Choroid plexus epithelial cell (primary cell): Measurements from ENCODE around the gene ADCY1.

ENCODE experiments used
- DNase-seq: peaks from one replicate; pipeline ENCODE4 v3.0.0-alpha.2; 2010; ENCODE audit warnings: low read depth
- H3K4me3 ChIP-seq: 2 replicates; pipeline ENCODE4 v1.5.1; 2011; ENCODE audit warnings: low read depth, mild to moderate bottlenecking, control low read depth, low read length, moderate library complexity
- TF ChIP-seq, protein P1 (sequence below): conservative IDR thresholded peaks from 2 replicates; pipeline ENCODE4 v1.5.1; 2011; ENCODE audit warnings: low read depth, mild to moderate bottlenecking, control low read depth, inconsistent platforms, low read length, moderate library complexity

ADCY1 gene

DNA sequence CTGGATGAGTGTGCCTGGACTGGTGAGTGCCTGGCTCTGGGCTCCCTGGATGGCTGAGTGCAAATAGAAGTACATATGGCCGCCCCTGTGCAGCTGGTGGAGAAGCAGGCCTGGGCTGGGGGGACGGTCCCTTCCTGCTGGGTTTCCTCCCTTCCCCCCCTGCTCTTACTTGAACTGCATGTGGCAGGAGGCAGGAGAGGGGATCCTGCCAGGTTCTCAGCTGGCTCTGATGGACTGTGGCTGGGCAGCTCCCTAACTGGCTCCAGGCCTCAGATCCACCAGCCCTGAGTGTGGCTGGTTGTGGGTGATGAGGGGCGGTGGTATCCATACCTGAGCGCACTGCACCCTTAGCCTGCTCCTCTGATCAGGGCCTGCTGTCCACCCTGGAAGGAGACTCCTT lies 26.9 kb downstream of the ADCY1 start:
- no peak overlapping the region for H3K4me3 ChIP-seq
- TF ChIP-seq, protein P1, sequence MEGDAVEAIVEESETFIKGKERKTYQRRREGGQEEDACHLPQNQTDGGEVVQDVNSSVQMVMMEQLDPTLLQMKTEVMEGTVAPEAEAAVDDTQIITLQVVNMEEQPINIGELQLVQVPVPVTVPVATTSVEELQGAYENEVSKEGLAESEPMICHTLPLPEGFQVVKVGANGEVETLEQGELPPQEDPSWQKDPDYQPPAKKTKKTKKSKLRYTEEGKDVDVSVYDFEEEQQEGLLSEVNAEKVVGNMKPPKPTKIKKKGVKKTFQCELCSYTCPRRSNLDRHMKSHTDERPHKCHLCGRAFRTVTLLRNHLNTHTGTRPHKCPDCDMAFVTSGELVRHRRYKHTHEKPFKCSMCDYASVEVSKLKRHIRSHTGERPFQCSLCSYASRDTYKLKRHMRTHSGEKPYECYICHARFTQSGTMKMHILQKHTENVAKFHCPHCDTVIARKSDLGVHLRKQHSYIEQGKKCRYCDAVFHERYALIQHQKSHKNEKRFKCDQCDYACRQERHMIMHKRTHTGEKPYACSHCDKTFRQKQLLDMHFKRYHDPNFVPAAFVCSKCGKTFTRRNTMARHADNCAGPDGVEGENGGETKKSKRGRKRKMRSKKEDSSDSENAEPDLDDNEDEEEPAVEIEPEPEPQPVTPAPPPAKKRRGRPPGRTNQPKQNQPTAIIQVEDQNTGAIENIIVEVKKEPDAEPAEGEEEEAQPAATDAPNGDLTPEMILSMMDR: no peak
- DNase-seq: no peak

GRCh38 chr7:45601816-45602540 lies 27.8 kb downstream of the ADCY1 start:
- no peak for DNase-seq
- no peak overlapping the region for H3K4me3 ChIP-seq
- TF ChIP-seq, protein P1: no peak

DNA sequence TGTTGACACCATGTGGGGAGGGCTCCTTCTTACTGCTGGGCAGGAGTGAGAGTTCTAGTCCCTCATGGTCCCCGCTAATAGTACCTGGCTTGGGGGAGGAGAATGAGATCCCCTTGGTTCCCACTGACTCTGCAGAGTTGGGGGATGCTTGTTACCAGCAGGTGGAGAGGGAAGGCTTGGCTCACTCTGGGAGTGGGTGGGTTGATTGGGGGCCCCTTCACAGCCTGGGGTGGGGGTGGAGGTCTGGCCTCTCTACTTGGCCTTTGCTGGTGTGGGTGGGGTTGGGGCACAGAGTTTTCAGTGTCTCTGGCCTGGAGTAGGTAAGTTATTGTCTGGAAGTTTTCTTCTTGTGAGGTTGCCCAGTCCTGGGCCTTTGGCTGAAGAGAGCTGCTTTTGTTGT lies 31.9 kb downstream of the ADCY1 start:
- H3K4me3 ChIP-seq: no peak overlapping the region
- TF ChIP-seq, protein P1: no peak
- no peak for DNase-seq

DNA sequence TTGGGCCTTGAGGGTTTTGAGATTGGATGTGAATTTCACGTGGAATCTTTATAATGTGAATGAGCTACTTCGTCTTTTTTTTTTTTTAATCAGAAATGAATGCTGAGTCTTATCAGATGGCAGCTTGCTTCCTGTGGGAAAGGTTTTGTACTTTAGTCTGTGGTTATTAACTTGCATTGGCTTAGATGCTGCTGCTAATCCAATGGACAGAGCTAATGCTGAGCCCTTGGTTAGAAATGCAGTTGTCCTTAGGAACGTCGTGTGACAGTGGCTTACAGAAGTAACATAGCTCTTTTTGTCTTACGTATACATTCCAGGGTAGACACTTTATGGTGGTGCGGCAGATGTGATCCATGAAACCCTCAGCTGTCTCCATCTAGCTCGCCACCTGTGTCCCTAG lies 32.8 kb downstream of the ADCY1 start:
- no peak for DNase-seq
- H3K4me3 ChIP-seq: no peak overlapping the region
- TF ChIP-seq, protein P1: no peak

- TF ChIP-seq, protein P1: no peak
- DNase-seq: no peak
Measured at GRCh38 chr7:45609180-45609579, 35.0 kb downstream of the ADCY1 start.

DNA sequence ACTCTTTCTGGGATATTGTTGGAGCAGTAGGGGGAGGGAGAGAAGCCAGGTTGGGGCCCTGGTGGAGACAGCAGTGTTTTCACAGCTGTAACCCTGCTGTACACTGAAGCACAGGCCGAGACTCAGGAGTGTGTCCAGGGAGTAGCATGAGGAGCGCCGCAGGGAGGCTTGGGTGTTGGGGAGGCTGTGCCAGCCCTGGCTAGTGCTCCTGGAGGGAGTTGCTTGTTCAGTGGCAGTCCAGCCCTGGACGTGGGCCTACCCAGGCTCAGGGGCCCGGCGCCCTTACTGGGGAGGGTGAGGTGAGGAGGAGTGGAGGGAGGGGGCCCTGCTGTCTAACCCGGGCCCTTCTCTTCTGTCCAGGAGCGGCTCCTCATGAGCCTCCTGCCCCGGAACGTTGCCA lies 35.9 kb downstream of the ADCY1 start:
- TF ChIP-seq, protein P1: no peak
- no peak overlapping the region for H3K4me3 ChIP-seq
- no peak for DNase-seq

More at GRCh38 chr7:45609180-45609579, 35.0 kb downstream of the ADCY1 start:
- H3K4me3 ChIP-seq: no peak overlapping the region

- TF ChIP-seq, protein P1: no peak
- no peak overlapping the region for H3K4me3 ChIP-seq
- no peak for DNase-seq
Measured at GRCh38 chr7:45610660-45611299, 36.6 kb downstream of the ADCY1 start.
